Stimulated activated CD8-positive, alpha-beta memory T cell treated with anti-CD3 and anti-CD28 coated beads, Interleukin-12 subunit alpha, Interleukin-12 subunit beta, amount 100 ng/mL, for 1 hour (primary cell): ENCODE data around the gene MTMR3.
"Not testable (repeated sequence)": the region's sequence is repeated elsewhere in the genome, so short reads cannot be mapped to it uniquely, and the experiment has no call there.

Source experiments
- DNase-seq: peaks from one replicate; pipeline ENCODE4 v3.0.0-alpha.2; 2020; ENCODE audit warnings: low read depth

The MTMR3 gene

GRCh38 chr22:29967461-29967860 lies 84.5 kb downstream of the MTMR3 start:
- DNase-seq = no peak

GRCh38 chr22:29971607-29972006 lies 88.6 kb downstream of the MTMR3 start:
- no peak for DNase-seq

- DNase-seq = no peak
These were observed 89.1 kb downstream of the MTMR3 start for GRCh38 chr22:29972121-29972520.

DNA sequence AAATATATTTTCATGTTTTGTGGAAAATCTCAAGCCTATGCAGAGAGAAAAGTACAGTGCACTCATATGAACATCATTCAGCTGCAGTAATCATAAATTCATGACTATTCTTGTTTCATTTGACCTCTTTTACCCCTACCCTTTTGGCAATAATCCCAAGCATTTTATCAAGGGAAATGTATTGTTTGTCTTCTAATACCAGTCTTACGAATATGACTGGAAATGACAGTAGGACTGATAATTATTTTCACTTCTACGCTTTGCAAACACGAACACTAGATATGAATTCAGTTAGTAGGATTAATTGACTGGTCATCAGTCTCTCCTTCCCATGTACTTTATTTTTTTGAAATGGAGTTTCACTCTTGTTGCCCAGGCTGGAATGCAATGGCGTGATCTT lies 90.3 kb downstream of the MTMR3 start:
- no peak for DNase-seq

GRCh38 chr22:29973680-29974079 lies 90.7 kb downstream of the MTMR3 start:
- DNase-seq = not testable (repeated sequence)

- DNase-seq = no peak
These were observed 92.5 kb downstream of the MTMR3 start for GRCh38 chr22:29975494-29975893.

DNA sequence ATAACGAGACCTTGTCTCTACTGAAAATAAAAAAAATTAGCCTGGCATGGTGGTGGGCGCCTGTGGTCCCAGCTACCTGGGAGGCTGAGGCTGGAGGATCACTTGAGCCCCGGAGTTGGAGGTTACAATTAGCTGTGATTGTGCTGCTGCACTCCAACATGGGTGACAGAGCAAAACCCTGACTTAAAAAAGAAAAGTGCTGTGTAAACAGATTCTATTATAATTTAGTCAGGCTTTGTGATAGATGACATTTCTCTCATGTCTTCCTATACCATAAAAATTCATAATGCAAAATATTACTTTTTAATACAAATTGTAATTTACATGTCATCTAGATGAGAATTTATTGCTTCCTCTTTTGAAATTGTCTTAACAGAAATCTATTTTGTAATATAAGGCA lies 94.1 kb downstream of the MTMR3 start:
- no peak for DNase-seq

DNA sequence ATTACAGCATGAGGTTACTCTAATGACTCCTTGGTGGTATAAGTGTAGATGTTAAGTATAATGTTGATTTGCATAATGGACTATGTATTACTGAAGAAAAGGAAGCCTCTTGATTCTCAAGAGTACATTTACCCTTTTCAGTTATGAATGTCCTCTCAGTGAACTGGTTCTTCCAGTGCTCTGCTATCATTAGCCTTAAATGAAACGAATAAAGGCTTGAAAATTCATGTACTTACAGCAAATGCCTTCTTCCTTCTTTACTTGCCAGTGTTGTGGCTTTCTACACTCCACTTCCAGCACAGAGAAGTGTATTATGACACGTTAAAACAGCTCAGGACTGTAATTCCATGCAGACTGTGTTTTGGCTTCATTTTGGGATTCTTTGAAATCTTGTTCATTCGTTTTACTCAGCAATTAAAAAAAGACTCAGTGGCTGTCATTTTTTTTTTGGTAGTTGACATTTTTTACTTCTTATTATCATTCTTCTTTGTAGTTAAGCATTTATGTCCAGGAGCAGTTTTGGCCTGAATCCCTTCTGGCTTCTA lies 96.9 kb downstream of the MTMR3 start:
- DNase-seq = no peak

DNA sequence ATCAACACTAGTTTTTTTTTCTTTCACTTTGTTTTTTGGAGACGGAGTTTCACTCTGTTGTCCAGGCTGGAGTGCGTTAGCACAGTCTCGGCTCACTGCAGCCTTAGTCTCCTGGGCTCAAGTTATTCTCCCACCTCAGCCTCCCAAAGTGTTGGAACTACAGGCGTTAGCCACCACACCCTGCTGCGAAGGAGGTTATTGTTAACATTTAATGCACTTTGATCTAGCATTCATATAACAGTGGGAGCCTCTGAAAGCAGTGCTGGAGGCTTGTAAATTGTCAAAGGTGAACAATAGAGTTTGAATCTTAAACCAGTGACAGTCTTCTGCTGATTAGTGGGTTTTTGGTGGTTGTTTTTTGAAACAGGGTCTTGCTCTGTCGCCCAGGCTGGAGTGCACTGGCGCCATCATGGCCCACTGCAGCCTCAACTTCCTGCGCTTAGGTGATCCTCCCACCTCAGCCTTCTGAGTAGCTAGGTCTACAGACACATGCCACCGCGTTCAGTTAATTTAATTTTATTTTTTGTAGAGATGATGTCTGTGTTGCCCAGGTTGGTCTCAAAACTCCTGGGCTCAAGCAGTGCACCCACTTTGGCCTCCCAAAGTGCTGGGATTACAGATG lies 100.4 kb downstream of the MTMR3 start:
- no peak for DNase-seq

GRCh38 chr22:29985912-29986311 lies 102.9 kb downstream of the MTMR3 start:
- no peak for DNase-seq

DNA sequence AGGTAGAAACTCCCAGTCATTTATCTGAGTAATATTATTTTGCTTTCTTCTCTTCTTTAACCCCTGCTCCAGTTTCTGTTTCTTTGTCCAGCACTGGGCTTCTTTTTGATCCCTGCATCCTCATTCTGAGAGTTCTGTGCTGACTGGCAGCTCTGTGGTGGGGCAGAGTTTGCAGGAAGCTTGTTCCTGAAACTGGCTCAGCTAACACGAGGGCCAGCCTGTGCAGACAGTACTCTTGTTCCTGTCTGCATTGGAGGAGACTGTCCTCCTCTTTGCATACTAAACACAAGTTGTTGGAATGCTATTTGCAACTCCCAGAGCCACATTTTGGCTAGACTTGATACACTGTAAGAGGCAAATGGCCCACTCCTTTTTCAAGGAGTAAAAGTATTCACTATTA lies 104.2 kb downstream of the MTMR3 start:
- DNase-seq = no peak

DNA sequence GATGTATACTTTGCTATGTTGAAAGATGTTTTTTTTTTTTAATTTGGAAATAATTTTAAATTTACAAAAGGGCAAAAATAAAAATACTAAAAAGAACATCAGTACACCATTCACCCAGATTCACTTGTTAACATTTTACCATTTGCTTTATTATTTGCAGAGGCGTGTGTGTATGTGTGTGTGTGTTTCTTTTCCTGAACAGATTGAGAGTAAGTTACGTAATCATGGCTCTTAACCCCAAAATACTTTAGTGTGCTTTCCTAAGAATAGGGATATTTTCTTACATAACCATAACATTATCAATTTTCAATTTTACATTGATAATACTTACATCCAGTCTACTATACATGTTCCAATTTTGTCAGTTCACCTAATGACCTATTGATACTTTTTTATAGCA lies 105.7 kb downstream of the MTMR3 start:
- no peak for DNase-seq

DNA sequence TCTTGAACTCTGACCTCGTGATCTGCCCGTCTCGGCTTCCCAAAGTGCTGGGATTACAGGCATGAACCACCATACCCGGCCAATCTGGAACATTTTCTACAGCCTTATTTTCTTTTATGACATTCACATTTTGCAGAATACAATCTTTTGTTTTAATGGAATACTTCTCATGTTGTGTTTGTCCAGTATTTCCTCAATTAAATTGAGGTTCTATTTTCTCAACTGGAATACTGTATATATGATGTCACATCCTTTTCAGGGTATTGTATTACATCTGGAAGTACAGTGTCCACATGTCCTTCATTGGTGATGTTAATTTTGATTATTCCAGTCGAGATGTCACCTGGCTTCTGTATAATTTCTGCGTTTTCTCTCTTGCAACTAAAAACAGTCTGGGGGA lies 106.5 kb downstream of the MTMR3 start:
- DNase-seq = no peak

GRCh38 chr22:29992341-29993275 lies 109.6 kb downstream of the MTMR3 start:
- no peak for DNase-seq

GRCh38 chr22:29994027-29994715 lies 111.2 kb downstream of the MTMR3 start:
- DNase-seq = no peak

DNA sequence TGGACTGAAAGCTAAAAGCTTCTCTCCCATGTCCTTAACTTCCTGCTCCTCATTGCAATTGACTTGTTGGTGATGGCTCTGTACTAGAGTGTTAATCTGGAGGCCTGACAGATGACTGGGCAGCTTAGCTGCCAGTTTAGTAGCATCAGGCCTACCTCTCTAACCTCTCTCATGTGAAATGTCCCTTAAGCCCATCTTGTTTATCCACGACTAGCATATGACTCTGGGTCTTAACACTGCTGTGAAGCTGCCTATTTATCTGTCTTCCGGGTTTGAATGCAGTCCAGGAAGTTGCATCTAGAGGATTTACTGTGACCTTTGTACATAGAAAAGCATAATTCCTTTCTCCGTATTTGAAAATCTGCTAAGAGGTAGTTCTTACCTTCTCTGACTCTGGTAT lies 112.0 kb downstream of the MTMR3 start:
- no peak for DNase-seq

GRCh38 chr22:29997107-29997506 lies 114.1 kb downstream of the MTMR3 start:
- DNase-seq = no peak

GRCh38 chr22:29997516-29997915 lies 114.5 kb downstream of the MTMR3 start:
- no peak for DNase-seq

GRCh38 chr22:29998627-29999384 lies 115.8 kb downstream of the MTMR3 start:
- no peak for DNase-seq

DNA sequence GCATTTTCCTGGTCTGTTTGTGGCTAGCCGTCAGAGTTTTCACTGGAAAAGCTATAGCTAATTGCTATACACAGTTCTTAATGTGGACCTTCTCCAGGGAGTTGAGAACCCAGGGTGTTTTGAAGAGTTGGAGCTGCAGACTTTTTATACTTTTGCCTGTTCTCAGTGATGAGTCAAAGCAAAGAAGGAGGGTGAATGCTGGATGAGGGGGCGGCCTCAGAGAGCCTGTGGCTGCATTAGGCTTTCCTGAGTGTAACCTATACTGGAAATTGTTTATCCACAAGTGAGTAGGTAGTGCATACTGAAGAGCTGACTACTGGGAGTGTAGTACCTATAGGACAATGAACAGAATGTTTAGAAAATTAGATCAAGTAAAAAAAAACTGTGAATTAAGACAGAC lies 117.6 kb downstream of the MTMR3 start:
- no peak for DNase-seq

DNA sequence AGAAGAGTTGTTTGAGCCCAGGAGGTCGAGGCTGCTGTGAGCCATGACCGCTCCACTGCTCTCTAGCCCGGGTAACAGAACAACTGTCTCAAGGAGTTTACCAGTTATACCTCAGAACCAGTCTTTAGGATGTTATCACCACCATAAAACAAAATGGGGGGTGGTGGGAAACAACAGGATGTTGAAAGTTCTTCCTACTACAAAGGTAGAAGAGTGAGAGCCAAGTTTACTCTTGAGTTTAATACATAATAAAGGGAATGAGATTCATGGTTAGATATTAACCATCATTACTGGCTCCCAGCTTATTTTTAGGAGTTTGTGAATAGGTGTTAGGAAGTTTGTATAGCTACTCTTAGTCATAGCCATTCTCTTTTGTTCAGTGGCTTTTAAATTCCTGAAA lies 118.5 kb downstream of the MTMR3 start:
- DNase-seq = no peak
